MCF 10A (cell line): ENCODE data around the gene CDK15. TPM values are rescaled to one million over a fixed set of nuclear protein-coding genes. Genes with fewer than 3 reads are reported as not detected.

Experiments used
- BruUV-seq: library from RNA; stranded (reverse); fragments of 400-500 nt; replicated peaks from 2 replicates; lab custom pipeline; 2021; lab: Mats Ljungman, UMichigan
- CTCF ChIA-PET: fragments of 300-600 bp; sonication (Branson Sonifier 250); formaldehyde crosslinking; extraction: SDS; loops from one replicate; lab custom pipeline; 2021; ENCODE audit warnings: antibody characterized with exemption, inconsistent platforms; lab: Yijun Ruan, JAX
- POLR2A ChIA-PET: fragments of 300-600, 350-650 bp; sonication (Branson Sonifier 250); formaldehyde crosslinking; extraction: SDS; loops from one replicate; lab custom pipeline; 2020; ENCODE audit warnings: antibody characterized with exemption, inconsistent platforms; lab: Yijun Ruan, JAX
- DNase-seq: peaks from one replicate; pipeline ENCODE4 v3.0.0-alpha.2; 2018; ENCODE audit not compliant: unreplicated experiment
- H3K27ac Mint-ChIP-seq: one replicate; pipeline ENCODE4 v1.8.0; 2022; ENCODE audit warnings: mild to moderate bottlenecking, low read depth, mixed read lengths; ENCODE audit not compliant: unreplicated experiment
- H3K27me3 Mint-ChIP-seq: one replicate; pipeline ENCODE4 v1.8.0; 2022; ENCODE audit warnings: mixed read lengths; ENCODE audit not compliant: insufficient read depth, unreplicated experiment
- H3K36me3 Mint-ChIP-seq: one replicate; pipeline ENCODE4 v1.8.0; 2022; ENCODE audit warnings: mild to moderate bottlenecking, moderate library complexity, mixed read lengths; ENCODE audit not compliant: insufficient read depth, unreplicated experiment
- H3K4me1 Mint-ChIP-seq: one replicate; pipeline ENCODE4 v1.8.0; 2022; ENCODE audit warnings: mixed read lengths; ENCODE audit not compliant: insufficient read depth, unreplicated experiment
- H3K4me3 Mint-ChIP-seq: one replicate; pipeline ENCODE4 v1.8.0; 2022; ENCODE audit warnings: mild to moderate bottlenecking, moderate library complexity, mixed read lengths; ENCODE audit not compliant: unreplicated experiment
- H3K9me3 Mint-ChIP-seq: one replicate; pipeline ENCODE4 v1.8.0; 2022; ENCODE audit warnings: mixed read lengths; ENCODE audit not compliant: unreplicated experiment
- intact Hi-C: fragments of 100-400 bp; cut with micrococcal nuclease; formaldehyde crosslinking; loops from 2 replicates; pipeline ENCODE4 v1.14.1; 2022
- total RNA-seq: library from RNA; stranded (reverse); gene quantifications from 2 replicates; pipeline ENCODE4 v1.2.3, GENCODE V29; 2022
- TF ChIP-seq, protein P1 (sequence below): fragments of 200-600 bp; IDR thresholded peaks from one replicate; pipeline ENCODE4 v1.8.0; 2022; ENCODE audit warnings: antibody characterized with exemption, mild to moderate bottlenecking; ENCODE audit not compliant: unreplicated experiment

Gene CDK15
- total RNA-seq, 1 experiment from 2014 or later, result not detected

GRCh38 chr2:201887773-201888425 lies 81.6 kb downstream of the CDK15 start:
- ChIA-PET POLR2A (no interaction called here), CTCF (interaction anchor here (0.6 to 2.8 kb wide), 3 partner anchors 28 to 291 kb away, joined by 3 to 20 read pairs (median 5); no protein-coding TSS in a partner anchor)
- H3K36me3 Mint-ChIP-seq, result no peaks in the 10 kb centered on the region
- H3K4me1 Mint-ChIP-seq, result peaks cover 12% of the 10 kb centered on the region
- H3K27me3 Mint-ChIP-seq, result peaks cover under 1% of the 10 kb centered on the region
- H3K9me3 Mint-ChIP-seq, result no peaks in the 10 kb centered on the region
- DNase-seq, result no peak
- TF ChIP-seq, protein P1, sequence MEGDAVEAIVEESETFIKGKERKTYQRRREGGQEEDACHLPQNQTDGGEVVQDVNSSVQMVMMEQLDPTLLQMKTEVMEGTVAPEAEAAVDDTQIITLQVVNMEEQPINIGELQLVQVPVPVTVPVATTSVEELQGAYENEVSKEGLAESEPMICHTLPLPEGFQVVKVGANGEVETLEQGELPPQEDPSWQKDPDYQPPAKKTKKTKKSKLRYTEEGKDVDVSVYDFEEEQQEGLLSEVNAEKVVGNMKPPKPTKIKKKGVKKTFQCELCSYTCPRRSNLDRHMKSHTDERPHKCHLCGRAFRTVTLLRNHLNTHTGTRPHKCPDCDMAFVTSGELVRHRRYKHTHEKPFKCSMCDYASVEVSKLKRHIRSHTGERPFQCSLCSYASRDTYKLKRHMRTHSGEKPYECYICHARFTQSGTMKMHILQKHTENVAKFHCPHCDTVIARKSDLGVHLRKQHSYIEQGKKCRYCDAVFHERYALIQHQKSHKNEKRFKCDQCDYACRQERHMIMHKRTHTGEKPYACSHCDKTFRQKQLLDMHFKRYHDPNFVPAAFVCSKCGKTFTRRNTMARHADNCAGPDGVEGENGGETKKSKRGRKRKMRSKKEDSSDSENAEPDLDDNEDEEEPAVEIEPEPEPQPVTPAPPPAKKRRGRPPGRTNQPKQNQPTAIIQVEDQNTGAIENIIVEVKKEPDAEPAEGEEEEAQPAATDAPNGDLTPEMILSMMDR, result no peak
- BruUV-seq, result no TSS peak
- intact Hi-C loops, result no loop called here
- no peak overlapping the region for H3K4me3 Mint-ChIP-seq
- no peak overlapping the region for H3K27ac Mint-ChIP-seq

DNA sequence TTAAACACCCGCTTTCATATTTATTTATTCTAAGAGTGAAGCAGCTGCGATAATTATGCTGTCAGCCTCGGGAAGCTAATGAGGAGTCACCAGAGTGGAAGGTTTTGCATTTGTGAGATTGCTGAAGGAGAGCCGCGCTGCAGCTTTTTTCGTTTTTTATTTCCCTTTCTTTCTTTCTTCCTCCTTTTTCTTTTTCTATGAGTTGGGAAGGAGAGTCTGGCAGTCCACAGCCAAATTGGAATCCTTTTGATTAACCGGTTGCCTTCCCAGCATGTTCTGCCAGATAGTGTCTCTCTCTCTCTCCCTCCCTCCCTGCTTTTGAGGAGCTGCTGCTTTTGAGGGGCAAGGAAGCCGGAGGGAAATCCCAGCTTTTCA lies 82.1 kb downstream of the CDK15 start:
- ChIA-PET CTCF (interaction anchor here (0.6 to 2.2 kb wide), 3 partner anchors 90 to 291 kb away, joined by 3 to 5 read pairs (median 4); no protein-coding TSS in a partner anchor), POLR2A (no interaction called here)
- H3K4me1 Mint-ChIP-seq, result peaks cover 12% of the 10 kb centered on the region
- H3K27ac Mint-ChIP-seq, result no peak overlapping the region
- no peak overlapping the region for H3K4me3 Mint-ChIP-seq
- TF ChIP-seq, protein P1, result no peak
- DNase-seq, result no peak
- no peaks in the 10 kb centered on the region for H3K36me3 Mint-ChIP-seq
- no peaks in the 10 kb centered on the region for H3K27me3 Mint-ChIP-seq
- H3K9me3 Mint-ChIP-seq, result no peaks in the 10 kb centered on the region
- intact Hi-C loops, result no loop called here
- BruUV-seq, result no TSS peak

DNA sequence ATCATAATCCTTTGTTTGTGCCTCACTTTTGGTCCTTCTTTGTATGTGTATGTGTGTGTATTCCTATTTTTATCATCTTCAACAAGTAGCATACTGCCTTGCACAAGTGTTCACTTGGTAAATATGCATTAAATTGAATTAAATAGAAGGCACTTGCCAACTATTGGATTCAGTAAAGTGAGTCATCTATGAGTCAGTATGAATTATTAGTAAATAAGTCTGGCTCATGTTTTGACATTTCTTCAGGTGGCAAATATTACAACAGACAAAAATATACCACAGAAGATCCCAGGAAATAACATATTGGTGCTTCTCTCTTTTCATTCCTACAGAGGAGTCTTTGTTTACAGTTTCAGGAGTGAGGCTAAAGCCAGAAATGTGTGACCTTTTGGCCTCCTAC lies 84.1 kb downstream of the CDK15 start:
- intact Hi-C loops, result no loop called here
- POLR2A ChIA-PET, result no interaction called here

DNA sequence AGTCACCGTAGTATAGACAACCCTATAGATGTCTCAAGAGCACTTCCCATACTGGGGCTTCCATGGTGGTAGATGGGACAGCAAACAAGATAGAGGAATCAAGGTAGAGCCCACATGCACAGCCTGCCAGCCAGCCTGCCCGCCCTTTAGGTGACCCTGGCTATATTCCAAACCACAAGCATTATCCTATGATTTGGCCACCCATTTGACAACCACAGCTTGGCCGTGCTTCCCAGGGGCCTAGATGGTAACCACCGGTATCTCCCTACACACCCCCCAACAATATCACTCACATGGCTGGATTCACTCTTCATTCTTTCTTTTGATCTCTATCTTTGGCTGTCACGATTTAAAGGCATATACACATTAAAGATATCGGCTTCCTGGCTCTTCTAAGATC lies 85.3 kb downstream of the CDK15 start:
- H3K4me1 Mint-ChIP-seq, result peaks cover 12% of the 10 kb centered on the region

More for the DNA sequence above, 84.1 kb downstream of the CDK15 start:
- H3K36me3 Mint-ChIP-seq, result no peaks in the 10 kb centered on the region
- no peak overlapping the region for H3K4me3 Mint-ChIP-seq
- BruUV-seq, result no TSS peak
- CTCF ChIA-PET, result interaction anchor here (0.6 kb wide), 1 partner anchor 30 kb away, joined by 3 read pairs; no protein-coding TSS in a partner anchor
- H3K9me3 Mint-ChIP-seq, result no peaks in the 10 kb centered on the region
- no peaks in the 10 kb centered on the region for H3K27me3 Mint-ChIP-seq
- peak; percentile 70 for DNase-seq
- TF ChIP-seq, protein P1, result no peak
- peaks cover 12% of the 10 kb centered on the region for H3K4me1 Mint-ChIP-seq
- no peak overlapping the region for H3K27ac Mint-ChIP-seq

More for the DNA sequence above, 85.3 kb downstream of the CDK15 start:
- no TSS peak for BruUV-seq
- H3K27ac Mint-ChIP-seq, result peak overlapping the region; percentile 44
- ChIA-PET POLR2A (interaction anchor here (1.1 kb wide), 1 partner anchor 10 kb away, joined by 3 read pairs; no protein-coding TSS in a partner anchor), CTCF (interaction anchor here (1.4 kb wide), 1 partner anchor 286 kb away, joined by 3 read pairs; no protein-coding TSS in a partner anchor)
- TF ChIP-seq, protein P1, result no peak
- H3K9me3 Mint-ChIP-seq, result no peaks in the 10 kb centered on the region
- no peak for DNase-seq
- H3K36me3 Mint-ChIP-seq, result no peaks in the 10 kb centered on the region
- no peak overlapping the region for H3K4me3 Mint-ChIP-seq
- intact Hi-C loops, result no loop called here
- no peaks in the 10 kb centered on the region for H3K27me3 Mint-ChIP-seq
